Left ventricle myocardium superior (tissue), 1 donor: ENCODE measurements around the gene WDR53. TPM values are rescaled to one million over a fixed set of nuclear protein-coding genes. Genes with fewer than 3 reads are reported as not detected.
A peak's percentile ranks its signal among the peaks of the same experiment; 100 is the strongest.
"Not testable (repeated sequence)": the region's sequence is repeated elsewhere in the genome, so short reads cannot be mapped to it uniquely, and the experiment has no call there.

Experiments used
- ATAC-seq: fragments of 200-7000 bp; cut with Tn5 transposase; one replicate; pipeline ENCODE4 v1.9.1; 2020; ENCODE audit warnings: mild to moderate bottlenecking, moderate library complexity
- DNase-seq: peaks from one replicate; pipeline ENCODE4 v3.0.0-alpha.2; 2020
- intact Hi-C: fragments of 100-400 bp; cut with micrococcal nuclease; formaldehyde crosslinking; loops from one replicate; pipeline ENCODE4 v1.11.0; 2022
- total RNA-seq: library from RNA; stranded (reverse); fragmentation: NEBNext Ultra II Directional; extraction: Animal tissue kit (Norgen Biotek cat#: 25700); gene quantifications from one replicate; pipeline ENCODE4 v1.2.1, GENCODE V29; 2021
- donor health status: DM: no; HTN: yes; CAD: no; lungs with severe emphysema.

Gene WDR53
- total RNA-seq, 1 donor from 2014 or later = 7.6 TPM

DNA sequence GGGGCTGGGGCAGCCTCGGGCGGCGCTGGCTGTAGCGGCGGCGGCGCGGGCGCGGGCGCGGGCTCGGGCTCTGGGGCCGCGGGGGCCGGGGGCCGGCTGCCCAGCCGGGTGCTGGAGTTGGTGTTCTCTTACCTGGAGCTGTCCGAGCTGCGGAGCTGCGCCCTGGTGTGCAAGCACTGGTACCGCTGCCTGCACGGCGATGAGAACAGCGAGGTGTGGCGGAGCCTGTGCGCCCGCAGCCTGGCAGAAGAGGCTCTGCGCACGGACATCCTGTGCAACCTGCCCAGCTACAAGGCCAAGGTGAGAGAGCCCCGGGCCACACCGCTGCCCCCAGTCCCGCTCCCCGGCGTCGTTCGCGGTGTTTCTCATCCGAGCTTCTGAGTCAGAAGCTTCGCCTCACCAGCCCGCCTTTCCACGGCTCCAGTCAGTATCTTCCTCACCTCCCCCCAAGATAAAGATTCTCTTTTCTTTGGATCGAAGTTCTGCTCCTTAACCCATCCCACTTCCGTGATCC lies 706 bp upstream of the WDR53 start:
- ATAC-seq (no peak), DNase-seq (peak; percentile 49)
- intact Hi-C loops = no loop called here

DNA sequence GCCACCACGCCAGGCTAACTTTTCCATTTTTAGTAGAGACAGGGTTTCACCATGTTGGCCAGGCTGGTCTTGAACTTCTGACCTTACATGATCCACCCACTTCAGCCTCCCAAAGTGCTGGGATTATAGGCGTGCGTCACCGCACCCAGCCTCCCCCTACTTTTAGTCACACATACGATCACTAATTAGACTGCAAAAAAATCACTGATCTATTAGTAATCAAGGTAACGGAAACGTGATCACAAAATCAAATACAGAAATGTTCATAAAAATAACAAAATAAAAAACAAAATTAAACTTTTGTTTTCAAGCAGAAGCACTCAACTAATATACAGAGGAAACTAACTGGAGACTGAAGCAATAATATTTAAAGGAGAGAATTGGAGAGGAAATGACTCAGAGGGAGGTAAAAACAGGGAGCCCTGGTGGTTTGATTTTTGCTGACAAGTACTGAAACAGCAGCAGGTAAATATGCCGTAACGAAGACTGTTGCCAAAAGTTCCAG lies 4.6 kb downstream of the WDR53 start:
- intact Hi-C loops = no loop called here
- no peak for ATAC-seq
- no peak for DNase-seq

GRCh38 chr3:196559826-196560225 lies 8.5 kb downstream of the WDR53 start:
- DNase-seq = no peak
- intact Hi-C loops = no loop called here
- no peak for ATAC-seq

DNA sequence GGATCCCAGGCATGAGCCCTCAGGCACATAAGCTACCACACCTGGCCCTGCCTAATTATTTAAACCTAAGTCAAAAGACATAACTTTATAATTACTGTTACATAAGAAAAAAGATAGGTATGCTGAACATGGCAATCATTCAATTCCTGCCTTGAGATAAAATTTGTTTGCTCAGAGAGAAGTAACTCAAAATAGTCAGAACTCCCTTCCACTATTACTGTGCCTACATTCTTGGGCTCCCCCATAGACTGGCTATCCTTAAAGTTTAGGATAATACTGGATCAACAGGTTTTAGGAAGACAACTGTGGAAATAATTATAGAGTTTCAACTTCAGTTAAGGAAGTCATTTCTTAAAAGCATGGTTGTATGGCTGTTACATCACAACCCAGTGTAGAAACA lies 9.9 kb downstream of the WDR53 start:
- ATAC-seq = no peak
- no peak for DNase-seq
- intact Hi-C loops = no loop called here

GRCh38 chr3:196557236-196557635 lies 11.1 kb downstream of the WDR53 start:
- ATAC-seq (no peak), DNase-seq (no peak)
- intact Hi-C loops = no loop called here

- intact Hi-C loops = no loop called here
- ATAC-seq (no peak), DNase-seq (no peak)
Measured at GRCh38 chr3:196555295-196555694, 13.1 kb downstream of the WDR53 start.

DNA sequence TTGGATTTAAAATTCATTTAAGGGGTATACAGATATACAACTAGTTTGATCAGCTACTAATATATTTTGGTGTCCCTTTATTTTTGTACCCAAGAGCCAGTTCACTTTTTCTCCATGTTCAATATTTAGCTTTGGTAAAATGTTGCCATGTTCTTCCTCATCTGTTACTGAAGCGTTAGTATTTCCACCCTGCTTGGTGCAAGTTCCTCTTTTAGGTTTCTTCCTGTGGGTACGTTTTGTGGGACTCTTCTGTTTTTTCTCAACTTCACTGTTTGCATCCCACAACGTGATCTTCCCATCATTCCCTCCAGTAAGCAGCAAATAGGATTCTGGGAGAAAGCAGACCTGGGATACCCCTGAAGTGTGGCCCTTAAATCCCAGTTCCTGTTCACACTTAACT lies 14.1 kb downstream of the WDR53 start:
- intact Hi-C loops = no loop called here
- ATAC-seq = no peak
- no peak for DNase-seq

- intact Hi-C loops = no loop called here
- no peak for ATAC-seq
- no peak for DNase-seq
Measured at GRCh38 chr3:196553551-196553950, 14.8 kb downstream of the WDR53 start.

GRCh38 chr3:196552253-196552652 lies 16.1 kb downstream of the WDR53 start:
- no peak for DNase-seq
- intact Hi-C loops = no loop called here
- no peak for ATAC-seq

- intact Hi-C loops, ATAC-seq: not testable (repeated sequence)
Measured at GRCh38 chr3:196550172-196550571, 18.2 kb downstream of the WDR53 start.

GRCh38 chr3:196549312-196549711 lies 19.0 kb downstream of the WDR53 start:
- DNase-seq, intact Hi-C loops, ATAC-seq: not testable (repeated sequence)

More at GRCh38 chr3:196550172-196550571, 18.2 kb downstream of the WDR53 start:
- not testable (repeated sequence) for DNase-seq

DNA sequence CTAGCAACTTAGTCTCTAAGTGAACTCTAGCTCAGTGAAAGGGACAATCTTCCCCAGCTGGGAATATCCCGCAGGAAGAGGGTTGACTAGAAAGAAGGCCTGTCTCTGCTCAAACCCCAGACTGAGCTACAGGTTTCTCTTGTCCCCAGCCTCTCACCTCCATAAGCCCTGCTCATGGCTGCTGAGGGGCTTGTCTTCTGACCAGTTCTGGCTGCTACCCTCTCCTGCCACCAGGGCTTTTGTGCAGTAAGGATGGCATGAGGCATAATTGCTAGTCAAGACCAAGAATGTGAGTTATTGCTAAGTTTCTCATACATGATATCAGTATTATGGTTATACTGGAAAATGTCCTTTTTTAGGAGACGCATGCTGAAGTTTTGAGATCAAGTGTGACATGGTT lies 21.3 kb downstream of the WDR53 start:
- ATAC-seq (no peak), DNase-seq (no peak)
- intact Hi-C loops = no loop called here

DNA sequence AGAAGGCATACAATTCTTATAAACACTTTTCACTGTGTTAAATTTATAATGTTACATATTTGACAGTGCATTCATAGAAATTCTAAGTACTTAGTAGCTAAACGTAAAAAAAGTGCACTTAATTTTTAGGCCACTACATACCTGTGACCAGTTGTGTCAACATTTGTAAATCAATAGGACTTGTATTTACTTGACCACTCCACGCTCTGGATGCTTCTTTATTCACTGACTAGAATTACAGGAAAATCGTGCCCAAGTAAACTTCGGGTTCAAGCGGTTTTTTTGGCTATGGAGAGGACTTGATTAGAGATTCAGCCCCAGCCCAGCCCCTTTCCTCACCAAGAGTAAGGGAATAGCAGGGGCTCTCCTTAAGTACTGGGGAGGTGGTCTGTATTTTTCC lies 21.8 kb downstream of the WDR53 start:
- intact Hi-C loops = no loop called here
- ATAC-seq (no peak), DNase-seq (no peak)

DNA sequence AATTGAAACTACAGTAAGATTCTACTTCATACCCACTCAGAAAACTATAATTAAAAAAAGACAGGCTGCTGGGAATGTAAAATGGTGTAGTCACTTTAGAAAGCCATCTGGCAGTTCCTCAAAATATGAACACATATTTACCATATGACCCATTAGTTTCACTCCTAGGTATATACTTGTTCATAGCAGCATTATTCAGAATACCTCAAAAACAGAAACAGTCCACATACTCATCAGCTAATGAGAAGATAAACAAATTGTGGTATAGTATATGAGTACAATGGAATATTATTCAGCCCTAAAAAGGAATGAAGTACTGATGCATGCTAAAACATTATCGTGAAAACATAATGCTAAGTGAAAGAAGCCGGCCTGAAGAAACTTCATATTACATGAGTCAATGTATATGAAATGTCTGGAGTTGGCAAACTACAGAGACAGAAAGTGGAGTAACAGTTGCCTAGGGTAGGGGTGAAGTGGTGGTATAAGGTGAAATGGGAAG lies 23.8 kb downstream of the WDR53 start:
- DNase-seq (no peak), ATAC-seq (no peak)
- intact Hi-C loops = no loop called here

- intact Hi-C loops = no loop called here
- no peak for DNase-seq
- no peak for ATAC-seq
Measured at GRCh38 chr3:196541684-196542445, 26.5 kb downstream of the WDR53 start.

DNA sequence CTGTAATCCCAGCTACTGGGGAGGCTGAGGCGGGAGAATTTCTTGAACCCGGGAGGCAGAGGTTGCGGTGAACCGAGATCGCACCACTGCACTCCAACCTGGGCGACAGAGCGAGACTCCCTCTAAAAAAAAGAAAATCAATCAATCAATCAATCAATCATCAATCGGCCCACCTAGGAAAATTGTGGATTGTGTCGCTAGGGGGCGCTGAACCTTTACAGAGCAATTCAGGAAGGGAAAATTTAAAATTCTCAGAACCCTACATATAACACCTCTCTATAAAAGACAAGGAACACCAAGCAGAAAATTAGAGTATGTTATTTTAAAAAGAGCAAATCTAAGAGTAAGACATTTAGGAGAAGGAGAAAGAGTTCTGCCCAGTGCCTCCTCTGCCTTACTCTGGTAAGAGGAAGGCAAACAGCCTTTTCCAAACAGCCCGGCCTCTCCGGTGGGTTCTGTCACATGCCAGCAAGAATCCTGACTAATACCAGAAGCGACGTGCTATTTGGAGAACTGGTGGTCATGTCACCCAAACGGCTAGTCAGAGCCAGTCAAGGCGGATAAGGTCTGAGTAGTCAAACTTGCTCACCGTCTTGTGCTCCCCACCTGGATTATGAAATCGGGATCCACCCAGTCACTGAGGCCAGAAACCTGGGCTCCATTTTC lies 30.9 kb downstream of the WDR53 start:
- peak; percentile 42 for DNase-seq
- ATAC-seq = no peak
- intact Hi-C loops = loop anchor here (10.0 kb wide), 1 partner anchor 147 kb away; no protein-coding TSS in a partner anchor

DNA sequence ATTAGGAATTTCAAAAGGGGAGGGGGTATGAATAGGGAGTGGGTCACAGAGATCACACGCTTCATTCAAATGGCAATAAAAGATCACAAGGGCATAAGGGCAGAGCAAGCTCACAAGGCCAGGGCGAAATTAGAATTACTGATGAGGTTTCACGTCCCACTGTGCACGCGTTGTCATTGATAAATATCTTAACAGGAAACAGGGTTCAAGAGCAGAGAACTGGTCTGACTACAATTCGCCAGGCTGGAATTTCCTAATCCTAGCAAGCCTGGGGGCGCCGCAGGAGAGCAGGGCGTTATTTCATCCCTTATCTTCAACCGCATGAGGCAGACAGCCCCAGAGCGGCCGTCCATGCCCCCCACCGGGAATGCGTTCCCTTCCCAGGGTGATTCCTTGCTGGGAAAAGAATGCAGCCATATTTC lies 35.1 kb downstream of the WDR53 start:
- DNase-seq = no peak

GRCh38 chr3:196531418-196531817 lies 36.9 kb downstream of the WDR53 start:
- ATAC-seq (no peak), DNase-seq (no peak)
- intact Hi-C loops = loop anchor here (10.0 kb wide), 1 partner anchor 153 kb away; no protein-coding TSS in a partner anchor

More for the DNA sequence above, 35.1 kb downstream of the WDR53 start:
- no peak for ATAC-seq
- intact Hi-C loops = loop anchor here (10.0 kb wide), 1 partner anchor 152 kb away; no protein-coding TSS in a partner anchor

- peak; percentile 87 for DNase-seq
- intact Hi-C loops = loop anchor here (10.0 kb wide), 1 partner anchor 274 kb away; no protein-coding TSS in a partner anchor
- ATAC-seq = peak; percentile 99
Measured at GRCh38 chr3:196528639-196529233, 39.6 kb downstream of the WDR53 start.
